Trophoblast cell (in vitro differentiated cells and primary cell): ENCODE results near the gene PLEKHG4B.
"Not testable (repeated sequence)": the region's sequence is repeated elsewhere in the genome, so short reads cannot be mapped to it uniquely, and the experiment has no call there.

Experiments
- DNase-seq, 2 donors: peaks; one replicate each; pipeline ENCODE4 v3.0.0-alpha.2; 2016
- H2AFZ ChIP-seq: 2 replicates; pipeline ENCODE4 v1.6.1; 2013; ENCODE audit warnings: low read length, moderate library complexity, mild to moderate bottlenecking; ENCODE audit not compliant: insufficient read depth, poor library complexity
- H2AK5ac ChIP-seq: 2 replicates; pipeline ENCODE4 v1.6.1; 2013; ENCODE audit warnings: mild to moderate bottlenecking, low read length
- H2BK120ac ChIP-seq: 2 replicates; pipeline ENCODE4 v1.6.1; 2013; ENCODE audit warnings: low read length, mild to moderate bottlenecking, moderate library complexity; ENCODE audit not compliant: insufficient read depth, poor library complexity
- H2BK12ac ChIP-seq: 2 replicates; pipeline ENCODE4 v1.6.1; 2013; ENCODE audit warnings: mild to moderate bottlenecking, low read length, moderate library complexity
- H2BK5ac ChIP-seq: 2 replicates; pipeline ENCODE4 v1.6.1; 2013; ENCODE audit warnings: low read length, low read depth, moderate library complexity, mild to moderate bottlenecking; ENCODE audit not compliant: poor library complexity
- H3K14ac ChIP-seq: 2 replicates; pipeline ENCODE4 v1.6.1; 2013; ENCODE audit warnings: mild to moderate bottlenecking, low read length
- H3K18ac ChIP-seq: 2 replicates; pipeline ENCODE4 v1.6.1; 2013; ENCODE audit warnings: mild to moderate bottlenecking, low read length
- H3K23ac ChIP-seq: 2 replicates; pipeline ENCODE4 v1.6.1; 2013; ENCODE audit warnings: low read length
- H3K27ac ChIP-seq: 2 replicates; pipeline ENCODE4 v1.5.1; 2013; ENCODE audit warnings: low read depth, mild to moderate bottlenecking, inconsistent platforms, low read length, moderate library complexity
- H3K27me3 ChIP-seq: 2 replicates; pipeline ENCODE4 v1.6.1; 2013; ENCODE audit warnings: inconsistent platforms, mild to moderate bottlenecking, low read length, moderate library complexity; ENCODE audit not compliant: insufficient read depth
- H3K36me3 ChIP-seq, 2 experiments: 1 replicate in 1 of 2; 2 replicates in 1 of 2; pipeline ENCODE4 v1.6.1; 2013; ENCODE audit warnings: low read length in 2 of 2, mild to moderate bottlenecking in 2 of 2, moderate library complexity in 1 of 2; ENCODE audit not compliant: insufficient read depth in 2 of 2, control insufficient read depth in 1 of 2
- H3K4ac ChIP-seq: 2 replicates; pipeline ENCODE4 v1.6.1; 2013; ENCODE audit warnings: low read depth, mild to moderate bottlenecking, low read length, moderate library complexity
- H3K4me1 ChIP-seq, 2 experiments: 1 replicate in 1 of 2; 2 replicates in 1 of 2; pipeline ENCODE4 v1.6.1; 2013; ENCODE audit warnings: low read length in 2 of 2, mild to moderate bottlenecking in 2 of 2, moderate library complexity in 1 of 2; ENCODE audit not compliant: insufficient read depth in 2 of 2, control insufficient read depth in 1 of 2
- H3K4me2 ChIP-seq: 2 replicates; pipeline ENCODE4 v1.6.1; 2013; ENCODE audit warnings: inconsistent platforms, mild to moderate bottlenecking, low read length, moderate library complexity
- H3K4me3 ChIP-seq: 2 replicates; pipeline ENCODE4 v1.5.1; 2013; ENCODE audit warnings: mild to moderate bottlenecking, low read depth, low read length, inconsistent platforms
- H3K79me1 ChIP-seq: one replicate; pipeline ENCODE4 v1.6.1; 2013; ENCODE audit warnings: low read length
- H3K79me2 ChIP-seq: 2 replicates; pipeline ENCODE4 v1.6.1; 2013; ENCODE audit warnings: low read length, mild to moderate bottlenecking; ENCODE audit not compliant: control insufficient read depth, insufficient read depth, poor library complexity
- H3K9ac ChIP-seq: 2 replicates; pipeline ENCODE4 v1.6.1; 2013; ENCODE audit warnings: mild to moderate bottlenecking, low read length
- H3K9me3 ChIP-seq: 2 replicates; pipeline ENCODE4 v1.6.1; 2013; ENCODE audit warnings: low read depth, mild to moderate bottlenecking, control low read depth, inconsistent platforms, low read length; ENCODE audit not compliant: insufficient read depth
- H4K12ac ChIP-seq: 2 replicates; pipeline ENCODE4 v1.6.1; 2013; ENCODE audit warnings: low read depth, mild to moderate bottlenecking, low read length, moderate library complexity
- H4K8ac ChIP-seq: 2 replicates; pipeline ENCODE4 v1.6.1; 2013; ENCODE audit warnings: low read depth, mild to moderate bottlenecking, low read length, moderate library complexity
- H4K91ac ChIP-seq: one replicate; pipeline ENCODE4 v1.6.1; 2013; ENCODE audit warnings: low read depth, mild to moderate bottlenecking, low read length, moderate library complexity
- WGBS: extraction: QIAGEN DNeasy Blood & Tissue Kit; methylation state at CpG from one replicate; pipeline ENCODE4 v1.1.7; 2013; ENCODE audit warnings: missing lambda C conversion rate; ENCODE audit not compliant: insufficient read length, insufficient coverage; ENCODE audit errors: extremely low coverage; 5-methylcytosine and 5-hydroxymethylcytosine counted together

Gene PLEKHG4B

DNA sequence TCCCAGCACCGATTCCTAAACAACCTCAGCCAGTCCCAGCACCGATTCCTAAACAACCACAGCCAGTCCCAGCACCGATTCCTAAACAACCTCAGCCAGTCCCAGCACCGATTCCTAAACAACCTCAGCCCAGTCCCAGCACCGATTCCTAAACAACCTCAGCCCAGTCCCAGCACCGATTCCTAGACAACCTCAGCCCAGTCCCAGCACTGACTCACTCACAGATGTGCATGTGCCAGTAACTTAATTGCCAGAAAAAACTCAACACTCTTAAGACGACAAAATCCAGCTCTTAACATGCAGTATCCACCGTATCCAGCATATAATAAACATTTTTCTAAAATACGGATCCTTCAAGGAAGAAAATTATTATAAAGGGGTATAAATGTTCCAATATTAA is 12.1 kb downstream of the PLEKHG4B start:
- not testable (repeated sequence) for H2BK12ac ChIP-seq
- WGBS: no CpG with 5 or more reads among the region's 9 CpGs

DNA sequence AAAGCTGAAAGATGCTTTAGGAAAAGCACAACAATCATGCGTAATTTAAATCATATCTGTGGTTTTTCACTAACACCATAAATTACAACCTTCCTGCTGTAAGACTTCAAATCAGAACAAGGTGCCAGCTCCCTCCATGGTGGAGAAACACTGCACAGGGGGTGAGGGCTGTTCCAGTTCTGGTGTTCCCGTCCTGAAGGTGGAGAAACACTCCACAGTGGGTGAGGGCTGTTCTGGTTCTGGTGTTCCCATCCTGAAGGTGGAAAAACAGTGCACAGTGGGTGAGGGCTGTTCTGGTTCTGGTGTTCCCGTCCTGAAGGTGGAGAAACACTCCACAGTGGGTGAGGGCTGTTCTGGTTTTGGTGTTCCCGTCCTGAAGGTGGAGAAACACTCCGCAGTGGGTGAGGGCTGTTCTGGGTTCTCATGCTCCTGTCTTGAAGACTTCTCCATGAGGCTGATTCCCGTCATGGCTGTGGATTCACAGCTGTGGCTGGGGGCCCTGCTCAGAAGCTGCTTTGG is 12.9 kb downstream of the PLEKHG4B start:
- Histone ChIP-seq H3K14ac (peak overlapping the region; percentile 54), H2BK5ac (peak overlapping the region; percentile 77), H3K4ac (peak overlapping the region; percentile 5), H3K4me1 (peaks cover 18 to 25% of the 10 kb centered on the region in 2 experiments), H4K91ac (peak overlapping the region; percentile 63), H2BK120ac (peak overlapping the region; percentile 16), H2BK12ac (peak overlapping the region; percentile 82), H4K12ac (no peak overlapping the region), H4K8ac (peak overlapping the region; percentile 58), H2AFZ (no peak overlapping the region), H3K4me2 (peak overlapping the region; percentile 8), H3K9ac (no peak overlapping the region), H3K79me2 (peaks cover 24% of the 10 kb centered on the region), H3K9me3 (peaks cover 3% of the 10 kb centered on the region), H3K27ac (peak overlapping the region; percentile 76), H3K27me3 (no peaks in the 10 kb centered on the region), H3K18ac (peak overlapping the region; percentile 19), H3K36me3 (peaks cover 24 to 30% of the 10 kb centered on the region in 2 experiments), H2AK5ac (no peak overlapping the region), H3K79me1 (peaks cover 2% of the 10 kb centered on the region), H3K23ac (no peak overlapping the region), H3K4me3 (peak overlapping the region; percentile 19)
- no peak for DNase-seq
- no CpG with 5 or more reads among the region's 6 CpGs for WGBS

More for the DNA sequence above, 12.1 kb downstream of the PLEKHG4B start:
- not testable (repeated sequence) for H2AK5ac ChIP-seq, H3K27me3 ChIP-seq, H3K79me1 ChIP-seq, H4K91ac ChIP-seq, H2BK5ac ChIP-seq, DNase-seq, H2BK120ac ChIP-seq, H3K4me2 ChIP-seq, H3K9me3 ChIP-seq, H3K4me3 ChIP-seq, H3K4ac ChIP-seq, H3K18ac ChIP-seq, H4K8ac ChIP-seq, H3K9ac ChIP-seq, H4K12ac ChIP-seq, H3K14ac ChIP-seq, H2AFZ ChIP-seq, H3K27ac ChIP-seq, H3K23ac ChIP-seq
- H3K79me2 ChIP-seq: peaks cover 24% of the 10 kb centered on the region
- peaks cover 19 to 24% of the 10 kb centered on the region in 2 experiments for H3K36me3 ChIP-seq
- H3K4me1 ChIP-seq: peaks cover 18 to 25% of the 10 kb centered on the region in 2 experiments

DNA sequence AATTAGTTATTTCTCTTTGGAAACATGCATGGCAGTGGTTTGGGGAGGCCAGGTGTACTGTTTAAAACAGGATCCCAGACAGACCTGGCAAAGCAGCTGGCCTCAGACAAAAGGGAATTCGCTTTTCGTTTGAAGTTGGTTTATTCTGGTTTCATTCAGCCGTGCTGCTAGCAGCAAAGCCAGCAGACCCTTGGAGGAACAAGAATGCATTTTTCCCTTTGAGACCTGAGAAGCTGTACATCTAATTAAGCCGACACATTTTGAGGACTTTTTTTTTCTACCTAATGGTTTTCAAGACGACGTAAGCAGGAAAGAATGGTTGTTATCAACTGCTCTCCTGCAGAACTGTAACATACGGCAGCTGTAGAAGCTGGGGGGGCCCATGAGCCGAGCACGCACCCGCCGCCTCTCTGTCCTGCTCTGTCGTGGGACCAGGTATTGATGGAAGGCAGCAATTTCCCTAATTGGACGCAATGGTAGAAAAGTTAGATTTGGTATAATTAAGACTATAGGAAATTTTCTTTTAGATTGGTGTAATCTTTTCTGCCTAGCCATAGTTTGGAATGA is 13.6 kb downstream of the PLEKHG4B start:
- H4K12ac ChIP-seq: no peak overlapping the region
- no peak overlapping the region for H4K8ac ChIP-seq
- no peak overlapping the region for H3K18ac ChIP-seq
- H3K23ac ChIP-seq: no peak overlapping the region
- H4K91ac ChIP-seq: no peak overlapping the region
- peak overlapping the region; percentile 66 for H3K4ac ChIP-seq
- no peak overlapping the region for H2AK5ac ChIP-seq
- H2BK120ac ChIP-seq: no peak overlapping the region
- H3K27ac ChIP-seq: peak overlapping the region; percentile 55
- no peak overlapping the region for H2BK12ac ChIP-seq
- peaks cover 24% of the 10 kb centered on the region for H3K79me2 ChIP-seq
- H3K9ac ChIP-seq: no peak overlapping the region
- H3K27me3 ChIP-seq: no peaks in the 10 kb centered on the region
- WGBS: no CpG with 5 or more reads among the region's 13 CpGs
- peaks cover 2% of the 10 kb centered on the region for H3K79me1 ChIP-seq
- H3K4me3 ChIP-seq: no peak overlapping the region
- no peak overlapping the region for H2BK5ac ChIP-seq
- no peak overlapping the region for H2AFZ ChIP-seq
- H3K36me3 ChIP-seq: peaks cover 31 to 37% of the 10 kb centered on the region in 2 experiments
- DNase-seq: no peak
- peak overlapping the region; percentile 38 for H3K4me2 ChIP-seq
- H3K14ac ChIP-seq: no peak overlapping the region
- H3K4me1 ChIP-seq: peaks cover 18 to 25% of the 10 kb centered on the region in 2 experiments
- peaks cover 11% of the 10 kb centered on the region for H3K9me3 ChIP-seq

DNA sequence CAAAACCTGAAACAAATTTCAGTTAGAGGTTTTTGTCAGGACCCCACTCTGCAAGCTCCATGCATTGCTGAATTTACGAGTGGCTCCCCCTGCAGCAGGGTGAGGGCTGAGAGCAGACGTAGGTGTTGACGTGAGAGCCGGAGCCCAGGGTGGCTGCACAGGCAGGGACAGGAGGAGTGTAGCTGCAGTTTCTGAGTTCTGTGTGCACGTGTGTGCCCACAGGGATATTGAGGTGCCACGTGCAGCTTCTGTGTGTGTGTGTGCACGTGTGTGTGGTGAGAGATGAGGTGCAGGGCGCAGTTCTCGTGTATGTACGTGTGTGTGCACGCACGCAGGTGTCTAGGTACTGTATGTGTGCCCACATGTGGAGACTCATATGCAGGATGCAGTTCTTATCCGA is 14.6 kb downstream of the PLEKHG4B start:
- Histone ChIP-seq H3K79me1 (peaks cover 2% of the 10 kb centered on the region), H2AK5ac (no peak overlapping the region), H3K9ac (no peak overlapping the region), H3K18ac (no peak overlapping the region), H3K79me2 (peaks cover 24% of the 10 kb centered on the region), H2BK120ac (no peak overlapping the region), H2BK12ac (no peak overlapping the region), H3K27ac (no peak overlapping the region), H4K12ac (no peak overlapping the region), H3K4ac (peak overlapping the region; percentile 59), H3K9me3 (peaks cover 11% of the 10 kb centered on the region), H3K4me1 (peaks cover 18 to 25% of the 10 kb centered on the region in 2 experiments), H2BK5ac (no peak overlapping the region), H4K8ac (no peak overlapping the region), H3K36me3 (peaks cover 41 to 47% of the 10 kb centered on the region in 2 experiments), H3K27me3 (no peaks in the 10 kb centered on the region), H3K23ac (peak overlapping the region; percentile 0), H3K4me2 (no peak overlapping the region), H4K91ac (no peak overlapping the region), H3K14ac (no peak overlapping the region), H2AFZ (no peak overlapping the region), H3K4me3 (peak overlapping the region; percentile 31)
- no CpG with 5 or more reads among the region's 13 CpGs for WGBS
- no peak for DNase-seq
